GM21528 (cell line): Measurements from ENCODE around the gene ZFAND4.
A peak's percentile ranks its signal among the peaks of the same experiment; 100 is the strongest.
"Not testable (repeated sequence)": the region's sequence is repeated elsewhere in the genome, so short reads cannot be mapped to it uniquely, and the experiment has no call there.

Source experiments
- ATAC-seq: cut with Tn5 transposase; IDR thresholded peaks from one replicate; pipeline ENCODE4 v1.9.1; 2021; ENCODE audit warnings: mild to moderate bottlenecking, moderate library complexity; ENCODE audit not compliant: unreplicated experiment, low FRiP score

Gene ZFAND4

DNA sequence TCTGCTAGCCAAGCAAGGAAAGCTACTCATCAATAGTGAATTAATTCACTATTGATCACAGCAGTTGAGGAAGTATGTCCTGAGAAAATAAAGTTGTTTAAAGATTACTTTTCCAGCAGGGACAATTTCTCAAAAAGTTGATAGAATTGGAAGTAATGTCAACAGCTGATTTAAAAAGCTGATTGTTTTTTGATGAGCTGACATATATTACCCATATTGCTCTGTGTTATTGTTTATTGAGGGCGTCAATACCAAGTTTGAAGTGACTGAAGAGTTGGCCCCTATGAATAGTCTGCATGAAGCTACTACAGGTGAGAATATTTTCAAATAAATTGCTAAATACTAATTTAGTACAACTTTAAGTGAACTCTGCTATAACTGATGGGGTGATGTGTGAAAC, 28.0 kb downstream of the ZFAND4 start:
- no peak for ATAC-seq

DNA sequence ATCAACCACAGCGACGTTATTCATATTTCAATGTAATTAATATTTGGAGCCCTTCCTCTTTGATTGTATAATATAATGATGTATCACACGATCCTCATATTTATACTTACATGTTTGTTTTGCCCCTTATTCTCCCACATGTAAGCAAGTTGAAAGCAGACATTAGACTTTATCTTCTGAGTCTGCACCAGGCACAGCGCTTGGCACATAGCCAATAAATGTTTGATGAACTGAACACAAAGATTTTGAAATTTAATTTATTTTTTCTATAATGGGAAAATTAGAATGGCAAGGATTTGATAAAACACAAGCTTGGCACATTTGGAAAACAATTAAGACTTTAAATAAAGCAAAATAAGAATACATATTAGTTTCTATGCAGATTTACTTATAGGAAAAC, 31.6 kb downstream of the ZFAND4 start:
- ATAC-seq: no peak

DNA sequence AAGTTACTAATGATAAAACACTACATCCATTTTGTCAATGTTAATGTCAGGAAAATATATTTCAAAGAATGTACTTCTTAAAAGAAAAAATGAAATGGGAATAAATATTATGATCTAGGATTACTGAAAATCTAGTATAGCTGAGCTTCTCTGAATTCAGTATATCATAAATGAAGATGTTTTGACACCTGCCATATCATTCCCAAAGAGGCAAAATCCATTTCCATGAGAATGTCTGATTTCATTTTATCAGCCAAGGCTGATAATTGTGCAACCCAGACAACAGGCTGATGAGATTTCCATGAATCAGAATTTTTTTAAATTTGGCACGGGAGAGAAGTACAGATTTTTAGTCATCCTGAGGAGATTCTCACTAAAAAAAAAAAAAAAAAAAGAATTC, 32.5 kb downstream of the ZFAND4 start:
- no peak for ATAC-seq

GRCh38 chr10:45627412-45628048, 45.0 kb downstream of the ZFAND4 start:
- no peak for ATAC-seq

GRCh38 chr10:45625879-45626278, 46.7 kb downstream of the ZFAND4 start:
- no peak for ATAC-seq

DNA sequence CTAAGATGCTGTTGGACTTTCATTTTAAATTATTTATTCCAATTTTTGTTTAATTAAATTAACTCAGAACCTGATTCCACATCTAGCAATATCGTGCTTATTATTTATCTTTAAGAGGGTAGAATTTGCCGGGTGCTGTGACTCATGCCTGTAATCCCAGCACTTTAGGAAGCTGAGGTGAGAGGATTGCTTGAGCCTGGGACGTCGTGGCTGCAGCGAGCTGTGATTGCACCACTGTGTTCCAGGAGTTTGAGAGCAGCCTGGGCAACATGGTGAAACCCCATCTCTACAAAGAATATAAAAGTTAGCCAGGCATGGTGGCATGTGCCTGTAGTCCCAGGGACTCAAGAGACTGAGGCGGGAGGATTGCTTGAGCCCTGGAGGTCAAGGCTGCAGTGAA, 47.8 kb downstream of the ZFAND4 start:
- ATAC-seq: no peak

- ATAC-seq: no peak
Observed at GRCh38 chr10:45614869-45615268, 57.7 kb downstream of the ZFAND4 start.

- ATAC-seq: no peak
Observed at GRCh38 chr10:45612741-45613140, 59.8 kb downstream of the ZFAND4 start.

GRCh38 chr10:45608052-45608451, 64.5 kb downstream of the ZFAND4 start:
- no peak for ATAC-seq

- no peak for ATAC-seq
Observed at GRCh38 chr10:45607276-45607675, 65.3 kb downstream of the ZFAND4 start.

GRCh38 chr10:45602836-45603235, 69.7 kb downstream of the ZFAND4 start:
- no peak for ATAC-seq

GRCh38 chr10:45602082-45602730, 70.4 kb downstream of the ZFAND4 start:
- no peak for ATAC-seq

- not testable (repeated sequence) for ATAC-seq
Observed at GRCh38 chr10:45601254-45601930, 71.2 kb downstream of the ZFAND4 start.

- ATAC-seq: not testable (repeated sequence)
Observed at GRCh38 chr10:45600337-45601253, 72.0 kb downstream of the ZFAND4 start.

GRCh38 chr10:45599646-45600045, 72.9 kb downstream of the ZFAND4 start:
- ATAC-seq: no peak

DNA sequence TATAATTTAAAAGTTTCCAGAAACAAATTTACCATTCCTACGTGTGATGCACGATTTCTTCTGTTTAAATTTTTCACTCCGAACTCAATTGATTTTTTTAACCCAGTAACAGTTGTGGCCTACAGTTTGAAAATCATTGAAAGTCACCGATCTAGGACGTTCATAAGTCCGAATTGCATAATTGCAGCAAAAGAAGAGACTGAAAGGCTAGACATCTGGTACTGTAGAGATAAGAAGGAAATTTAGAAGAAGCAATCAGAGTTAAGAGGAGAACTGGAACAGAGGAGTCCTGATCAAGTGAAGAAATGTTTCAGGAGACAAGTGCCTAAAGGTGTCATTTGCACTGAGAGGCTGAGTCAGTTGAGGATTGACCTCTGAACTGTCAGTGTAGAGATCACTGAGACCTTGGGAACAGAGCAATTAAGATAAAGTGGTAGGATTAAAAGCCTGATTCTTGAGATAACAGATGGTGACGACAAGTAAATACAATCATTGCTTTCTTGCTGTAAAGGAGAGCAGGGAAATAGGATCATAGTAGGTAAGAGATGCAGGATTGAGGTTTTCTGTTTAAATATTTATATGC, 73.5 kb downstream of the ZFAND4 start:
- no peak for ATAC-seq

GRCh38 chr10:45596526-45596925, 76.0 kb downstream of the ZFAND4 start:
- ATAC-seq: no peak

DNA sequence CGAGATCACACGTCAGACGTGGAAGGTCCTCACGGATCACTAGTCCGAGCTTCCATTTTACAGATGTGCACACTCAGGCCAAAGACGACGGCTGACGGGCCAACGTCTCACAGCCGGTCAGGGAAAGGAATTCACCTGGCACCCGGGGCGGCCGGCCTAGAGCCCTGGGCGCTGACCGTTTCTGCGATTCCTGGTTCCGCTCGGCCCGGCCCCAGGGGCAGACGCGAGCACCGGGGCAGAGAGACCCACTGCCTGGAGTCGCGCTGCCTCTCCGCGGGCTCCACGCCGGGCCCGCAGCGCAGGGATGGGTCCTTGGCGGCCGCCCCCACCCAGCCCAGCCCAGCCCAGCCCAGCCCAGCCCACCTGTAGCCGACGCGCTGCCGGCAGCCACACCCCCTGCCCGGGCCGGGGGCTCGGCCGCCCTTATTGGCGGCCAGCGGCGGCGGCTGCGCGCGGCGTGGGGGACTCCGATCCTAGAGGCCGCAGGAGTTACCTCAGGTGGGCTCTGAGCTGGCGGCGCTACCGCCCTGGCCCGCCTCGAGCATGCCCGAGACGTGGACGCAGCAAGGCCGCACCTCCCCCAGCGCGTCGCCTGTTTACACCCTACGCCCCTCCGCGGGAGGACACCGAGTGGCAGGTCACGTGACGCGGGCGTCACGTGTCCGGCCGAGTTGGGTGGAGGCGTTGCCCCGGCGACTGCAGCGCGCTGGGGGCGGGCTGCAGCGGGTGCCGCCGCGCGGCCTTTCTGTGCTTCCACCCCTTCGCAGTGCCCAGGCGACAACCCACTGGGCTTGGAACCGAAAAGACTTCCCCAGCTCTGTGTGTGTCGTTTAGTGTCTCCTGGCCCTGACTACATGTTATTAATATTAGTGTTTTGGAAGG, 78.1 kb downstream of the ZFAND4 start:
- peak; percentile 91 for ATAC-seq

DNA sequence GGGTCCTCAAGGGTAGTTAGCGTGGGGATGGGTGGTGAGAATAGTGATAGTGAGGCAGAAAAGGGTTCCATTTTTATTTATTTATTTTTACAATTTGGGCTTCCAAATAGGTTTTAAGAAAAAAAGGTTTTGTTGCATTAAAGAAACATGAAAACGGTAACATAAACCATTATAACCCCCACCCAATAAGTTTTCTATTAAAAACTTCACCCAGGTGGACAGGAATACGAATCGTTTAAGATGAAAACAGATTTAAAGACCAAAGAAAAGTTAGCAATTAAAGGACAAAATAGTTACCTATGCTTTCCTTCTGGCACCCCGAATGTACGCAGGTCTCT, 78.7 kb downstream of the ZFAND4 start:
- ATAC-seq: no peak

DNA sequence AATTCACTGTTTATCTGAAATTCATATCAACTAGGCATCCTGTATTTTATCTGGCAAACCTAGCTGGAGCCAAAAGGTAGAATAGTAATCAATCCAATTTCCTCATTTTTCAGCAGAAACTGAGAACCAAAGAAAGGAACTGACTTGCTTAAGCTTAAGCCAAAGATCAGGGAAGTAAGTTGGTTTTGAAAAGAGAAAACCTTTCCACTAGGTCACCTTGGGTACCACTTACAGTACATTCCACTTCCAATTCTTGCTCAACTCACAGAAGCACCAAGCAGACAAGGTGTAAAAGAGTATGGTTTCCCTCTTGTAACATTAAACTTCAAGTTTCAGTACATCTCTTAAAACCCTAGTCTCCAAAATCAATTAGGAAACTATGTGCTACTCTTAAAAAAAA, 79.6 kb downstream of the ZFAND4 start:
- ATAC-seq: no peak
